ENCODE results near the gene SUSD6. TPM values are rescaled to one million over a fixed set of nuclear protein-coding genes. Genes with fewer than 3 reads are reported as not detected.

The SUSD6 gene
- total and polyA plus RNA-seq, 9 of the 15 experiments (the other 6 are each of a cell fraction or from before 2014, with no cell fraction given) = 2.9 to 20.7 (median 5.6) TPM

DNA sequence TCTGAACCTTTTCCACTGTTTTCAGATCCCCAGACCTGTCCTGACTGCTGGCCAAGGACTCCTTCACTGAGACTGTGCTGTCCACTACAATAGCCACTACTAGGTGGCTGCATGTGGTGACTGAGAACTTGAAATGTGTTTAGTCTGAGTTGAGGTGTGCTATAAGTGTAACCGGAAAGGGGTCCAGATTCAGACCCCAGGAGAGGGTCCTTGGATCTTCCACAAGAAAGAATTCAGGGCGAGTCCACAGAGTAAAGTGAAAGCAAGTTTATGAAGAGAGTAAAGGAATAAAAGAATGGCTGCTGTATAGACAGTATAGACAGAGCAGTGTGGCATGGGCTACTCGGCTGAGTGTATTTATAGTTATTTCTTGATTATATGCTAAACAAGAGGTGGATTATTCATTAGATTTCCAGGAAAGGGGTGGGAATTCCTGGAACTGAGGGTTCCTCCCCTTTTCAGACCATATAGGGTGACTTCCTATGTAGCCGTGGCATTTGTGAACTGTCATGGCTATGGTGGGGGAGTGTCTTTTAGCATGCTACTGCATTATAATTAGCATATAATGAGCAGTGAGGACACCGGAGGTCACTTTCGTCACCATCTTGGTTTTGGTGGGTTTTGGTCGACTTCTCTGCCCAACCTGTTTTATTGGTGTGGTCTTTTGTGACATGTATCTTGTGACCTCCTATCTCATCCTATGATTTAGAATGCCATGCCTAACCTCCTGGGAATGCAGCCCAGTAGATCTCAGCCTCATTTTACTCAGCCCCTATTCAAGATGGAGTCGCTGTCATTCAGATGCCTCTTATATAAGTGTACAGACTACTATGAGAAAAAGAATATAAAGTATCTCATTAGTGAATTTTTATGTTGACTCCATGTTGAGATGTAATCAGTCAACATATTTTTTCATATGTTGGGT, 85.5 kb downstream of the SUSD6 start (continued):
- TF ChIP-seq, protein P1, sequence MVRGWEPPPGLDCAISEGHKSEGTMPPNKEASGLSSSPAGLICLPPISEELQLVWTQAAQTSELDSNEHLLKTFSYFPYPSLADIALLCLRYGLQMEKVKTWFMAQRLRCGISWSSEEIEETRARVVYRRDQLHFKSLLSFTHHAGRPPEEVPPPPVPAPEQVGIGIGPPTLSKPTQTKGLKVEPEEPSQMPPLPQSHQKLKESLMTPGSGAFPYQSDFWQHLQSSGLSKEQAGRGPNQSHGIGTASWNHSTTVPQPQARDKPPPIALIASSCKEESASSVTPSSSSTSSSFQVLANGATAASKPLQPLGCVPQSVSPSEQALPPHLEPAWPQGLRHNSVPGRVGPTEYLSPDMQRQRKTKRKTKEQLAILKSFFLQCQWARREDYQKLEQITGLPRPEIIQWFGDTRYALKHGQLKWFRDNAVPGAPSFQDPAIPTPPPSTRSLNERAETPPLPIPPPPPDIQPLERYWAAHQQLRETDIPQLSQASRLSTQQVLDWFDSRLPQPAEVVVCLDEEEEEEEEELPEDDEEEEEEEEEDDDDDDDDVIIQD (CRISPR knock-in tag; IDR thresholded peaks at IDR 0.05) = no peak
- no peak for TF ChIP-seq NR2F6 (CRISPR knock-in tag; IDR thresholded peaks at IDR 0.05)
- no peak for TF ChIP-seq HDAC8 (tag; IDR thresholded peaks at IDR 0.05)
- no peak for TF ChIP-seq ZNF124 (CRISPR knock-in tag; IDR thresholded peaks at IDR 0.05)
- TF ChIP-seq, protein P2, sequence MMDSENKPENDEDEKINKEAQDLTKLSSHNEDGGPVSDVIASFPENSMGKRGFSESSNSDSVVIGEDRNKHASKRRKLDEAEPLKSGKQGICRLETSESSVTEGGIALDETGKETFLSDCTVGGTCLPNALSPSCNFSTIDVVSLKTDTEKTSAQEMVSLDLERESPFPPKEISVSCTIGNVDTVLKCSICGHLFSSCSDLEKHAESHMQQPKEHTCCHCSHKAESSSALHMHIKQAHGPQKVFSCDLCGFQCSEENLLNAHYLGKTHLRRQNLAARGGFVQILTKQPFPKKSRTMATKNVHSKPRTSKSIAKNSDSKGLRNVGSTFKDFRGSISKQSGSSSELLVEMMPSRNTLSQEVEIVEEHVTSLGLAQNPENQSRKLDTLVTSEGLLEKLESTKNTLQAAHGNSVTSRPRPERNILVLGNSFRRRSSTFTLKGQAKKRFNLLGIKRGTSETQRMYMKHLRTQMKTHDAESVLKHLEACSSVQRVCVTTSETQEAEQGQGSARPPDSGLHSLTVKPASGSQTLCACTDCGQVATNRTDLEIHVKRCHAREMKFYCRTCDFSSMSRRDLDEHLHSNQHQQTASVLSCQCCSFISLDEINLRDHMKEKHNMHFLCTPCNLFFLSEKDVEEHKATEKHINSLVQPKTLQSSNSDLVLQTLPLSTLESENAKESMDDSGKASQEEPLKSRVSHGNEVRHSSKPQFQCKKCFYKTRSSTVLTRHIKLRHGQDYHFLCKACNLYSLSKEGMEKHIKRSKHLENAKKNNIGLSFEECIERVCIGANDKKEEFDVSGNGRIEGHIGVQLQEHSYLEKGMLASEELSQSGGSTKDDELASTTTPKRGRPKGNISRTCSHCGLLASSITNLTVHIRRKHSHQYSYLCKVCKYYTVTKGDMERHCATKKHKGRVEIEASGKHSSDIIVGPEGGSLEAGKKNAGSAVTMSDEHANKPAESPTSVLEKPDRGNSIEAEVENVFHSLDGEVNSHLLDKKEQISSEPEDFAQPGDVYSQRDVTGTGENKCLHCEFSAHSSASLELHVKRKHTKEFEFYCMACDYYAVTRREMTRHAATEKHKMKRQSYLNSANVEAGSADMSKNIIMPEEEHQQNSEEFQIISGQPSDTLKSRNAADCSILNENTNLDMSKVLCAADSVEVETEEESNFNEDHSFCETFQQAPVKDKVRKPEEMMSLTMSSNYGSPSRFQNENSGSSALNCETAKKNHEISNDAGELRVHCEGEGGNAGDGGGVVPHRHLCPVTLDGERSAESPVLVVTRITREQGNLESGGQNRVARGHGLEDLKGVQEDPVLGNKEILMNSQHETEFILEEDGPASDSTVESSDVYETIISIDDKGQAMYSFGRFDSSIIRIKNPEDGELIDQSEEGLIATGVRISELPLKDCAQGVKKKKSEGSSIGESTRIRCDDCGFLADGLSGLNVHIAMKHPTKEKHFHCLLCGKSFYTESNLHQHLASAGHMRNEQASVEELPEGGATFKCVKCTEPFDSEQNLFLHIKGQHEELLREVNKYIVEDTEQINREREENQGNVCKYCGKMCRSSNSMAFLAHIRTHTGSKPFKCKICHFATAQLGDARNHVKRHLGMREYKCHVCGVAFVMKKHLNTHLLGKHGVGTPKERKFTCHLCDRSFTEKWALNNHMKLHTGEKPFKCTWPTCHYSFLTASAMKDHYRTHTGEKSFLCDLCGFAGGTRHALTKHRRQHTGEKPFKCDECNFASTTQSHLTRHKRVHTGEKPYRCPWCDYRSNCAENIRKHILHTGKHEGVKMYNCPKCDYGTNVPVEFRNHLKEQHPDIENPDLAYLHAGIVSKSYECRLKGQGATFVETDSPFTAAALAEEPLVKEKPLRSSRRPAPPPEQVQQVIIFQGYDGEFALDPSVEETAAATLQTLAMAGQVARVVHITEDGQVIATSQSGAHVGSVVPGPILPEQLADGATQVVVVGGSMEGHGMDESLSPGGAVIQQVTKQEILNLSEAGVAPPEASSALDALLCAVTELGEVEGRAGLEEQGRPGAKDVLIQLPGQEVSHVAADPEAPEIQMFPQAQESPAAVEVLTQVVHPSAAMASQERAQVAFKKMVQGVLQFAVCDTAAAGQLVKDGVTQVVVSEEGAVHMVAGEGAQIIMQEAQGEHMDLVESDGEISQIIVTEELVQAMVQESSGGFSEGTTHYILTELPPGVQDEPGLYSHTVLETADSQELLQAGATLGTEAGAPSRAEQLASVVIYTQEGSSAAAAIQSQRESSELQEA (IDR thresholded peaks at IDR 0.05; ENCODE audit: low read depth) = no peak
- TF ChIP-seq ZBTB8A (IDR thresholded peaks at IDR 0.05; ENCODE audit: partially characterized antibody) = no peak
- TF ChIP-seq, protein P3, sequence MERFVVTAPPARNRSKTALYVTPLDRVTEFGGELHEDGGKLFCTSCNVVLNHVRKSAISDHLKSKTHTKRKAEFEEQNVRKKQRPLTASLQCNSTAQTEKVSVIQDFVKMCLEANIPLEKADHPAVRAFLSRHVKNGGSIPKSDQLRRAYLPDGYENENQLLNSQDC (CRISPR knock-in tag; IDR thresholded peaks at IDR 0.05) = no peak
- TF ChIP-seq EHMT2 (IDR thresholded peaks at IDR 0.05) = peak; percentile 83
- TF ChIP-seq, protein P4, sequence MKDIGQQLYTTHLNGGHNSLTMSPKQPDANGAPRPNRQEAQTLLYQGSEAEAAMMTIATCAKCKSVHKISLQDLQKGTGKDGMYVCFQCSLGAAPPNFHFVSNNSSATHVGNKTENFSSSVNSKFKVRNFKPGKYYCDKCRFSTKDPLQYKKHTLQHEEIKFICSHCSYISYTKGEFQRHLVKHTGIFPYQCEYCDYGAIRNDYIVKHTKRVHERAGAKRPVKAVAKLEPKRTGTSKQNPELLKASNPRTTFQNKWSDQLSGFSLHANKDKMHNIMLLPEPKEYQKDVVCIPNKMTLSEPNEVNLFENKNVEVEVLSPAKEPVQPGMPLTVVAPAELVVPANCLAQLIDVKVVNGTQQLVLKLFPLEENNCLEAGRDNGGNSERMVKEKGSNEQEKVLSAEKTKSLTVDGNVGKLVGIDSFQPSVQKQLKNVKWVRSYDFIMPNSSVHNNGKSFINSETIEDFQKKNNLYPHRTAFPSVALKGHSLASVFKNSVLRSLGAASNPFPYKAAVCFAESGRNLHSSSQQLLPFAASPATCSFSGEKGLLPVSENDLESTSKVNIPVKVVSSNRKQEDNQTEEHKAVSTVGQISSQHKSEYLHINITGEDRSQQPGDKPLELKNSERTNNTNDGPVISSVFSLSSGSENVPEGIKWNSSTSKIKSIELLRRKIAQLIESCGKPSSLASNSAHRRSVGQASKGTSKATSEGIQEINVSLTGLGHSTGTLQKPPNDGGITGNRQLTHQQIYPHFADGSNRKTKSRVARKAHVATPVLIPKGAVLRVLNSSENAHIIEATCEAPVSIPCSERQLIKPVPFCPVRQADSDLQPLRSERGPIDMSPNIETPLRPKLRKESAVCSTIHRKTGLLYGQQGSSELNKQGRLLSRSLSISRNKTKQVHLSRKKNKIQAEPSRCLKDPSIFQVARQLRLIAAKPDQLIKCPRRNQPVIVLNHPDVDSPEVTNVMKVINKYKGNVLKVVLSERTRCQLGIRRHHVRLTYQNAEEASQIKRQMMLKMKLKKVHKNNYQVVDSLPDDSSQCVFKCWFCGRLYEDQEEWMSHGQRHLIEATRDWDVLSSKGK (CRISPR knock-in tag; IDR thresholded peaks at IDR 0.05) = no peak
- peak; percentile 77 for TF ChIP-seq ESRRA (IDR thresholded peaks at IDR 0.05; ENCODE audit: borderline replicate concordance, low read depth)
